ENCODE data around the gene PPP3R1. TPM values are rescaled to one million over a fixed set of nuclear protein-coding genes. Genes with fewer than 3 reads are reported as not detected.

Gene PPP3R1
- total RNA-seq, 1 donor = 38.4 TPM

- DNase-seq (ENCODE audit: low read depth) = no peak
- H3K4me3 ChIP-seq (ENCODE audit: low read depth, low read length) = no peak overlapping the region
- no peak for TF ChIP-seq CTCF (IDR thresholded peaks at IDR 0.05; ENCODE audit: insufficient read depth, low read depth, low read length)
These were observed 116.6 kb downstream of the PPP3R1 start for GRCh38 chr2:68135448-68136320.

GRCh38 chr2:68134554-68134953 is 117.8 kb downstream of the PPP3R1 start:
- TF ChIP-seq CTCF (IDR thresholded peaks at IDR 0.05; ENCODE audit: insufficient read depth, low read depth, low read length) = no peak
- DNase-seq (ENCODE audit: low read depth) = no peak
- H3K4me3 ChIP-seq (ENCODE audit: low read depth, low read length) = no peak overlapping the region

GRCh38 chr2:68134120-68134519 is 118.2 kb downstream of the PPP3R1 start:
- DNase-seq (ENCODE audit: low read depth) = no peak
- TF ChIP-seq CTCF (IDR thresholded peaks at IDR 0.05; ENCODE audit: insufficient read depth, low read depth, low read length) = no peak
- H3K4me3 ChIP-seq (ENCODE audit: low read depth, low read length) = no peak overlapping the region

Other genes with a start within 250 kb of the PPP3R1 start
- 23.5 and 31.5 TPM in 2 replicates for gene C1D, start 189.5 kb downstream of the PPP3R1 start, total RNA-seq
- 13.4 and 13.5 TPM in 2 replicates for gene PNO1, start 94.6 kb downstream of the PPP3R1 start, total RNA-seq
- 24.6 and 25.1 TPM in 2 replicates for gene CNRIP1, start 67.4 kb upstream of the PPP3R1 start, total RNA-seq
- not detected in 2 replicates for gene PLEK, start 112.8 kb upstream of the PPP3R1 start, total RNA-seq
- gene FBXO48, start 214.8 kb upstream of the PPP3R1 start, total RNA-seq = 0.32 and 0.86 TPM in 2 replicates
- gene APLF, start 215.1 kb upstream of the PPP3R1 start, total RNA-seq = 6.4 and 8.6 TPM in 2 replicates